K562 (cell line): Measurements from ENCODE around the gene TAF15. TPM values are rescaled to one million over a fixed set of nuclear protein-coding genes. Genes with fewer than 3 reads are reported as not detected.

Experiments used
- ATAC-seq: fragments of 200-7000 bp; cut with Tn5 transposase; 3 replicates; pipeline ENCODE4 v1.9.1; 2020; ENCODE audit warnings: moderate library complexity
- BruUV-seq: library from RNA; stranded (reverse); fragments of 400-500 nt; replicated peaks from 2 replicates; lab custom pipeline; 2021; lab: Mats Ljungman, UMichigan
- CTCF ChIA-PET: fragments of 300-600 bp; formaldehyde crosslinking; extraction: SDS; loops from one replicate; lab custom pipeline; 2021; ENCODE audit warnings: low intra/inter-chr PET ratio; lab: Yijun Ruan, JAX
- POLR2A ChIA-PET: fragments of 300-600, 350-650 bp; sonication (Branson Sonifier 250); formaldehyde crosslinking; extraction: SDS; loops from one replicate; lab custom pipeline; 2021; ENCODE audit warnings: antibody characterized with exemption, inconsistent platforms; lab: Yijun Ruan, JAX
- DNase-seq, 4 experiments: peaks; one replicate each; pipeline versions ENCODE4 v3.0.0 to v3.0.0-alpha.2; 2011 to 2018; ENCODE audit warnings: low spot score in 3 of 4, mixed read lengths in 3 of 4; ENCODE audit errors: extremely low read depth in 1 of 4
- FAIRE-seq: peaks from 2 replicates; lab custom pipeline; 2011; peaks lifted over from hg19 to GRCh38; lab: Jason Lieb, UNC
- H2AFZ ChIP-seq: 2 replicates; pipeline ENCODE4 v1.6.0; 2011; ENCODE audit warnings: low read depth, low read length, control low read depth, inconsistent platforms
- H3K27ac ChIP-seq: fragments of 200-600 bp; 3 replicates; pipeline ENCODE4 v1.8.0; 2011; ENCODE audit warnings: low read depth, mild to moderate bottlenecking, control low read depth, inconsistent platforms, low read length, moderate library complexity, mixed read lengths; ENCODE audit errors: extremely low read depth
- H3K27me3 ChIP-seq, 2 experiments: fragments of 300-600 bp in 1 of 2; 2 replicates in 1 of 2; 3 replicates in 1 of 2; pipeline versions ENCODE4 v1.6.0 to v1.8.0; 2011; ENCODE audit warnings: inconsistent platforms in 2 of 2, low read length in 2 of 2, mild to moderate bottlenecking in 1 of 2, mixed read lengths in 1 of 2, moderate library complexity in 1 of 2; ENCODE audit not compliant: control insufficient read depth in 2 of 2, insufficient read depth in 2 of 2
- H3K36me3 ChIP-seq: fragments of 300-600 bp; 3 replicates; pipeline ENCODE4 v1.8.0; 2011; ENCODE audit warnings: mild to moderate bottlenecking, low read length, inconsistent platforms; ENCODE audit not compliant: control insufficient read depth, insufficient read depth
- H3K4me1 ChIP-seq, 2 experiments: fragments of 200-600 bp in 1 of 2; replicated peaks in 1 of 2; 2 replicates in 1 of 2; 3 replicates in 1 of 2; pipeline versions ENCODE4 v1.5.1 to v1.8.0; 2011; ENCODE audit warnings: inconsistent platforms in 2 of 2, low read length in 2 of 2, mild to moderate bottlenecking in 1 of 2, mixed read lengths in 1 of 2, moderate library complexity in 1 of 2; ENCODE audit not compliant: control insufficient read depth in 2 of 2, insufficient read depth in 2 of 2
- H3K4me2 ChIP-seq: 2 replicates; pipeline ENCODE4 v1.6.1; 2011; ENCODE audit warnings: low read length, control low read depth, inconsistent platforms, mixed read lengths; ENCODE audit not compliant: insufficient read depth
- H3K4me3 ChIP-seq: fragments of 200-600 bp; sonication (generic), shearing (Covaris generic); 2 replicates; pipeline ENCODE4 v1.5.1; 2016; ENCODE audit warnings: control low read depth, inconsistent platforms
- H3K79me2 ChIP-seq: fragments of 200-600 bp; 3 replicates; pipeline ENCODE4 v1.8.0; 2011; ENCODE audit warnings: low read length, inconsistent platforms; ENCODE audit not compliant: control insufficient read depth, insufficient read depth
- H3K9ac ChIP-seq, 2 experiments: 2 replicates each; pipeline versions ENCODE4 v1.6.0 to v1.6.1; 2011; ENCODE audit warnings: low read depth in 2 of 2, low read length in 2 of 2, control low read depth in 1 of 2, inconsistent platforms in 1 of 2, mild to moderate bottlenecking in 1 of 2, mixed read lengths in 1 of 2; ENCODE audit not compliant: insufficient read depth in 1 of 2
- H3K9me1 ChIP-seq: one replicate; pipeline ENCODE4 v1.6.0; 2011; ENCODE audit warnings: inconsistent platforms, mild to moderate bottlenecking, low read length, moderate library complexity; ENCODE audit not compliant: control insufficient read depth, insufficient read depth
- H3K9me3 ChIP-seq: replicated peaks from 2 replicates; pipeline ENCODE4 v1.5.1; 2011; ENCODE audit warnings: low read depth, low read length, inconsistent platforms; ENCODE audit not compliant: control insufficient read depth, insufficient read depth
- H4K20me1 ChIP-seq: replicated peaks from 2 replicates; pipeline ENCODE4 v1.6.1; 2011; ENCODE audit warnings: low read length, inconsistent platforms, mixed read lengths; ENCODE audit not compliant: control insufficient read depth, insufficient read depth
- CBX1 ChIP-seq: sonication (generic); IDR thresholded peaks from 2 replicates; pipeline ENCODE4 v1.6.1; 2016; ENCODE audit warnings: antibody characterized with exemption, low read depth, mild to moderate bottlenecking
- CREBBP ChIP-seq: IDR thresholded peaks from one replicate; pipeline ENCODE4 v1.6.1; 2012; ENCODE audit warnings: low read depth, mild to moderate bottlenecking, control low read depth, inconsistent platforms, low read length
- EWSR1 ChIP-seq: fragments of 450-650 bp; IDR thresholded peaks from 2 replicates; pipeline ENCODE4 v1.6.1; 2018; ENCODE audit warnings: borderline replicate concordance, mild to moderate bottlenecking, low read depth, moderate library complexity; ENCODE audit not compliant: partially characterized antibody
- FOXA1 ChIP-seq: fragments of 450-650 bp; IDR thresholded peaks from 2 replicates; pipeline ENCODE4 v1.6.1; 2016; ENCODE audit warnings: mild to moderate bottlenecking, borderline replicate concordance
- MTA3 ChIP-seq: fragments of 450-650 bp; formaldehyde crosslinking; IDR thresholded peaks from 2 replicates; pipeline ENCODE4 v1.6.1; 2017; ENCODE audit warnings: mild to moderate bottlenecking, borderline replicate concordance
- NFIC ChIP-seq: fragments of 450-650 bp; IDR thresholded peaks from 2 replicates; pipeline ENCODE4 v1.6.1; 2017; ENCODE audit warnings: mild to moderate bottlenecking, inconsistent platforms
- PKNOX1 ChIP-seq: fragments of 450-650 bp; IDR thresholded peaks from 2 replicates; pipeline ENCODE4 v1.6.1; 2016
- THRB ChIP-seq: fragments of 450-650 bp; formaldehyde crosslinking; conservative IDR thresholded peaks from 2 replicates; pipeline ENCODE4 v1.4.0; 2022; ENCODE audit warnings: mild to moderate bottlenecking, missing genetic modification characterization
- USF2 ChIP-seq: sonication (generic); formaldehyde crosslinking; IDR thresholded peaks from 2 replicates; pipeline ENCODE4 v1.5.0; 2020; ENCODE audit warnings: missing genetic modification reagents
- ZNF384 ChIP-seq: IDR thresholded peaks from 2 replicates; pipeline ENCODE4 v1.6.1; 2012; ENCODE audit warnings: low read depth, low read length, improper control_type of control experiment
- WGBS: fragments of 100-300 bp; shearing (Covaris generic); methylation state at CpG from one replicate; pipeline ENCODE4 v1.1.6; 2016; ENCODE audit warnings: low coverage, mixed read lengths; ENCODE audit not compliant: insufficient coverage; ENCODE audit errors: missing lambda C conversion rate; 5-methylcytosine and 5-hydroxymethylcytosine counted together
- in situ Hi-C: fragments of 300-500 bp; cut with MboI; formaldehyde crosslinking; loops from 4 replicates; pipeline ENCODE4 v1.15.0; 2018; ENCODE audit warnings: inconsistent platforms, mixed read lengths
- intact Hi-C: fragments of 100-400 bp; cut with micrococcal nuclease; formaldehyde crosslinking; loops from 2 replicates; pipeline ENCODE4 v1.14.2; 2022
- polyA plus RNA-seq, 8 experiments: library from polyadenylated mRNA; depleted of rRNA in 4 of 8; stranded (reverse) in 5 of 8; unstranded in 3 of 8; fragments of >200 nt; fragmentation: Nextera tagmentation in 2 of 8; fragmentation: Illumina TruSeq in 1 of 8; extraction: Ambion mirVana in 2 of 8; extraction: Trizol in 1 of 8; gene quantifications; 2 replicates each; pipeline versions ENCODE4 v1.2.1 to v1.2.3, GENCODE V29; 2011 to 2014; ENCODE audit warnings: inconsistent platforms in 1 of 8, missing spikeins in 1 of 8
- total RNA-seq, 7 experiments: library from RNA; depleted of rRNA in 6 of 7; stranded (reverse); fragments of >200 nt in 6 of 7; fragmentation: Illumina TruSeq in 2 of 7; extraction: Trizol in 2 of 7; gene quantifications; 2 replicates each; pipeline versions ENCODE4 v1.2.1 to v1.2.3, GENCODE V29; 2011 to 2021; ENCODE audit warnings: low replicate concordance in 1 of 7

TAF15 gene
- total and polyA plus RNA-seq, 9 of the 15 experiments (the other 6 are each of a cell fraction or from before 2014, with no cell fraction given): 4.1 to 272 (median 56.8) TPM

- POLR2A ChIA-PET: interaction anchor here (0.6 to 1.8 kb wide), 11 partner anchors 9 to 184 kb away, joined by 3 to 5 read pairs (median 3); partner anchors contain the start of genes CCL5 and TAF15
- Histone ChIP-seq H3K9me1 (no peaks in the 10 kb centered on the region), H3K9me3 (no peaks in the 10 kb centered on the region), H3K4me1 (peaks cover 6 to 18% of the 10 kb centered on the region in 2 experiments; a peak in 3 of 5 replicates), H3K27ac (no peak overlapping the region), H2AFZ (no peak overlapping the region), H3K4me2 (no peak overlapping the region), H3K27me3 (no peaks in the 10 kb centered on the region), H3K79me2 (no peaks in the 10 kb centered on the region), H3K4me3 (no peak overlapping the region), H3K36me3 (no peaks in the 10 kb centered on the region), H3K9ac (no peak overlapping the region), H4K20me1 (no peaks in the 10 kb centered on the region)
- DNase-seq (peak in 1 of 4 experiments; percentile 32), FAIRE-seq (no peak), ATAC-seq (peak; percentile 76)
- intact Hi-C loops: no loop called here
- in situ Hi-C loops: no loop called here
- BruUV-seq: no TSS peak
- CTCF ChIA-PET: no interaction called here
- TF ChIP-seq CBX1 (no peak), NFIC (peak; percentile 48)
- WGBS: 10% methylated on average over 6 of the region's 7 CpGs
Observed at GRCh38 chr17:35864853-35865252, 55.6 kb downstream of the TAF15 start.

GRCh38 chr17:35865412-35866340, 56.4 kb downstream of the TAF15 start:
- POLR2A ChIA-PET: interaction anchor here (0.7 to 1.9 kb wide), 7 partner anchors 10 to 183 kb away, joined by 3 to 7 read pairs (median 3); partner anchors contain the start of gene CCL5
- H3K36me3 ChIP-seq: no peaks in the 10 kb centered on the region
- in situ Hi-C loops: no loop called here
- no peak overlapping the region for H3K4me2 ChIP-seq
- H3K79me2 ChIP-seq: no peaks in the 10 kb centered on the region
- H3K9me3 ChIP-seq: no peaks in the 10 kb centered on the region
- FAIRE-seq (no peak), ATAC-seq (no peak; the same call in 2 of the 3 replicates), DNase-seq (peak in 1 of 4 experiments; percentile 29)
- 25% methylated on average over 3 of the region's 3 CpGs for WGBS
- H3K9ac ChIP-seq: no peak overlapping the region
- peaks cover 6 to 18% of the 10 kb centered on the region in 2 experiments; a peak in 3 of 5 replicates for H3K4me1 ChIP-seq
- H2AFZ ChIP-seq: peak overlapping the region; percentile 23; the same call in 1 of the 2 replicates
- no peak overlapping the region for H3K4me3 ChIP-seq
- CTCF ChIA-PET: no interaction called here
- H3K9me1 ChIP-seq: no peaks in the 10 kb centered on the region
- H4K20me1 ChIP-seq: no peaks in the 10 kb centered on the region
- no TSS peak for BruUV-seq
- peak overlapping the region; percentile 11; the same call in 1 of the 3 replicates for H3K27ac ChIP-seq
- no peaks in the 10 kb centered on the region for H3K27me3 ChIP-seq
- intact Hi-C loops: no loop called here
- TF ChIP-seq THRB (no peak), USF2 (CRISPR knock-in tag) (no peak), ZNF384 (peak; percentile 84), PKNOX1 (0 out of 2 replicates have a peak, but pooled peaks have one; percentile 11), EWSR1 (no peak), MTA3 (no peak), FOXA1 (peak; percentile 11; the same call in 1 of the 2 replicates), CREBBP (no peak)
